A549 (cell line): ENCODE results near the gene N4BP3.

Experiments
- CTCF ChIP-seq: fragments of >200 bp; sonication (Bioruptor Twin); formaldehyde crosslinking; IDR thresholded peaks from 3 replicates; pipeline ENCODE4 v1.5.1; 2016
- EP300 ChIP-seq, 2 experiments: fragments of >200 bp; sonication (Bioruptor Twin); formaldehyde crosslinking; IDR thresholded peaks; 2 replicates in 1 of 2; 3 replicates in 1 of 2; pipeline ENCODE4 v1.6.1; 2016 to 2017
- MYC ChIP-seq: IDR thresholded peaks from 2 replicates; pipeline ENCODE4 v1.6.1; 2012; ENCODE audit warnings: mild to moderate bottlenecking, inconsistent platforms, low read length, improper control_type of control experiment, borderline replicate concordance
- REST ChIP-seq: fragments of 200-600 bp; sonication (generic); IDR thresholded peaks from 2 replicates; pipeline ENCODE4 v1.6.1; 2016; ENCODE audit warnings: antibody characterized with exemption, mild to moderate bottlenecking, moderate library complexity
- TF ChIP-seq, protein P1 (sequence below): fragments of 450-650 bp; IDR thresholded peaks from 2 replicates; pipeline ENCODE4 v1.6.1; 2014; ENCODE audit warnings: antibody characterized with exemption

DNA sequence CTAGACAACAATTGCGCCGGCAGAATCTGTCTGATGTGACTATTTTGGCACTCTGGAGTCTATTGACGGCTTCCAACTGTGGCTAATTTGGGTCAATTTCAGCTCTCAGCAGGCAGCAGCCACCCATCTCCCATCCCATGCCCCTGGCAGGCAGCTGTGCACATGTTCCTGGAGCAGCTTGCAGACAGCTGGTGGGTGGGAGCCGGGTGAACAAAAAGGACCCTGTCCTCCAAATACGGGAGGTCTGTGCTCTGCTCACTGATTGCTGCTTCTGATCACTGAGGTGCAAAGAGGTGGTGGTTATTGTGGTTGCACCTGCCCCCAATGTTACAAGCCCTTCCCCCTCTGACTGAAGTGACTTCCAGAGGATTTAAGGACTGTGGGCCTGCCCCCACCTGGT is 45.0 kb upstream of the N4BP3 start:
- TF ChIP-seq CTCF (no peak), EP300 (IDR thresholded peaks at IDR 0.05) (no peak), MYC (no peak), REST (no peak)
- TF ChIP-seq, protein P1, sequence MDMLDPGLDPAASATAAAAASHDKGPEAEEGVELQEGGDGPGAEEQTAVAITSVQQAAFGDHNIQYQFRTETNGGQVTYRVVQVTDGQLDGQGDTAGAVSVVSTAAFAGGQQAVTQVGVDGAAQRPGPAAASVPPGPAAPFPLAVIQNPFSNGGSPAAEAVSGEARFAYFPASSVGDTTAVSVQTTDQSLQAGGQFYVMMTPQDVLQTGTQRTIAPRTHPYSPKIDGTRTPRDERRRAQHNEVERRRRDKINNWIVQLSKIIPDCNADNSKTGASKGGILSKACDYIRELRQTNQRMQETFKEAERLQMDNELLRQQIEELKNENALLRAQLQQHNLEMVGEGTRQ: no peak
